GM23338 (cell line): ENCODE data around the gene ETV6. TPM values are rescaled to one million over a fixed set of nuclear protein-coding genes. Genes with fewer than 3 reads are reported as not detected.
A peak's percentile ranks its signal among the peaks of the same experiment; 100 is the strongest.

Experiments
- ATAC-seq: fragments of 200-7000 bp; cut with Tn5 transposase; 3 replicates; pipeline ENCODE4 v1.9.1; 2020
- DNase-seq: peaks from one replicate; pipeline ENCODE4 v3.0.0-alpha.2; 2015; ENCODE audit warnings: low spot score
- H2AFZ ChIP-seq: fragments of 200-600 bp; sonication (generic); 2 replicates; pipeline ENCODE4 v1.8.0; 2016; ENCODE audit warnings: antibody characterized with exemption, mild to moderate bottlenecking, moderate library complexity
- H3F3A ChIP-seq: fragments of 200-600 bp; sonication (generic); replicated peaks from 2 replicates; pipeline ENCODE4 v1.8.0; 2017; ENCODE audit warnings: antibody characterized with exemption, mixed run types, low read depth
- H3K27ac ChIP-seq: fragments of 200-600 bp; sonication (generic); 2 replicates; pipeline ENCODE4 v1.6.1; 2016; ENCODE audit warnings: low read depth
- H3K27me3 ChIP-seq: fragments of 200-600 bp; sonication (generic); 2 replicates; pipeline ENCODE4 v1.8.0; 2016; ENCODE audit warnings: mild to moderate bottlenecking, mixed run types, moderate library complexity; ENCODE audit not compliant: insufficient read depth
- H3K36me3 ChIP-seq: fragments of 200-600 bp; sonication (generic); 2 replicates; pipeline ENCODE4 v1.8.0; 2016; ENCODE audit warnings: mild to moderate bottlenecking; ENCODE audit not compliant: insufficient read depth
- H3K4me1 ChIP-seq: fragments of 200-600 bp; sonication (generic); 2 replicates; pipeline ENCODE4 v1.8.0; 2016; ENCODE audit warnings: mild to moderate bottlenecking, moderate library complexity; ENCODE audit not compliant: insufficient read depth
- H3K4me2 ChIP-seq: fragments of 200-600 bp; sonication (generic); 2 replicates; pipeline ENCODE4 v1.7.1; 2017; ENCODE audit warnings: mixed run types
- H3K4me3 ChIP-seq: fragments of 200-600 bp; sonication (generic); 2 replicates; pipeline ENCODE4 v1.6.1; 2016; ENCODE audit warnings: mixed run types
- H3K79me2 ChIP-seq: fragments of 200-600 bp; sonication (generic); replicated peaks from 2 replicates; pipeline ENCODE4 v1.8.0; 2017; ENCODE audit warnings: mild to moderate bottlenecking; ENCODE audit not compliant: insufficient read depth
- H3K9me2 ChIP-seq: fragments of 200-600 bp; sonication (generic); 2 replicates; pipeline ENCODE4 v1.8.0; 2017; ENCODE audit not compliant: insufficient read depth
- H4K20me1 ChIP-seq: fragments of 200-600 bp; sonication (generic); replicated peaks from 2 replicates; pipeline ENCODE4 v1.8.0; 2017; ENCODE audit warnings: mild to moderate bottlenecking; ENCODE audit not compliant: insufficient read depth
- H3K27ac Mint-ChIP-seq: 2 replicates; pipeline ENCODE4 v1.8.0; 2020; ENCODE audit warnings: inconsistent platforms, mild to moderate bottlenecking, moderate library complexity, mixed read lengths
- H3K27me3 Mint-ChIP-seq: 3 replicates; pipeline ENCODE4 v1.8.0; 2022; ENCODE audit warnings: low read depth, mild to moderate bottlenecking, moderate library complexity, mixed read lengths, inconsistent platforms; ENCODE audit not compliant: insufficient read depth, poor library complexity
- H3K36me3 Mint-ChIP-seq: 3 replicates; pipeline ENCODE4 v1.8.0; 2021; ENCODE audit warnings: low read depth, mild to moderate bottlenecking, inconsistent platforms, moderate library complexity, mixed read lengths
- H3K4me1 Mint-ChIP-seq: 3 replicates; pipeline ENCODE4 v1.8.0; 2020; ENCODE audit warnings: mild to moderate bottlenecking, inconsistent platforms, mixed read lengths
- H3K4me3 Mint-ChIP-seq: 3 replicates; pipeline ENCODE4 v1.8.0; 2021; ENCODE audit warnings: moderate library complexity, mild to moderate bottlenecking, inconsistent platforms, mixed read lengths
- H3K9me3 Mint-ChIP-seq: 3 replicates; pipeline ENCODE4 v1.8.0; 2020; ENCODE audit warnings: moderate library complexity, mild to moderate bottlenecking, inconsistent platforms, mixed read lengths
- CREB1 ChIP-seq: fragments of 250-450 bp; sonication (Bioruptor Pico); IDR thresholded peaks from 2 replicates; pipeline ENCODE4 v1.5.0; 2020; ENCODE audit warnings: low read depth, mild to moderate bottlenecking, moderate library complexity
- EZH2 ChIP-seq: fragments of 200-600 bp; sonication (generic); IDR thresholded peaks from one replicate; pipeline ENCODE4 v1.8.0; 2017; ENCODE audit warnings: antibody characterized with exemption, mild to moderate bottlenecking, low read depth; ENCODE audit not compliant: unreplicated experiment
- EZH2phosphoT487 ChIP-seq: fragments of 200-600 bp; sonication (generic); IDR thresholded peaks from one replicate; pipeline ENCODE4 v1.8.1; 2018; ENCODE audit warnings: antibody characterized with exemption; ENCODE audit not compliant: unreplicated experiment
- JUNB ChIP-seq: IDR thresholded peaks from one replicate; pipeline ENCODE4 v1.6.1; 2016; ENCODE audit warnings: antibody characterized with exemption; ENCODE audit not compliant: unreplicated experiment
- NANOG ChIP-seq: IDR thresholded peaks from 2 replicates; pipeline ENCODE4 v1.6.1; 2016; ENCODE audit warnings: antibody characterized with exemption, borderline replicate concordance
- STAT1 ChIP-seq: IDR thresholded peaks from one replicate; pipeline ENCODE4 v1.6.1; 2016; ENCODE audit warnings: antibody characterized with exemption; ENCODE audit not compliant: unreplicated experiment
- ZNF114 ChIP-seq: fragments of 250-450 bp; sonication (Bioruptor Pico); IDR thresholded peaks from 2 replicates; pipeline ENCODE4 v1.5.0; 2020; ENCODE audit warnings: mild to moderate bottlenecking, moderate library complexity
- polyA plus RNA-seq: library from polyadenylated mRNA; unstranded; fragments of >200 nt; fragmentation: Nextera tagmentation; extraction: Ambion mirVana; gene quantifications from 2 replicates; pipeline ENCODE4 v1.2.1, GENCODE V29; 2016
- total RNA-seq: library from RNA; depleted of rRNA; stranded (reverse); fragments of >200 nt; shearing (Covaris generic); gene quantifications from 2 replicates; pipeline ENCODE4 v1.2.3, GENCODE V29; 2014
- TF ChIP-seq, protein P1 (sequence below): fragments of 250-450 bp; sonication (Bioruptor Pico); IDR thresholded peaks from 2 replicates; pipeline ENCODE4 v1.5.0; 2020; ENCODE audit warnings: mild to moderate bottlenecking, moderate library complexity

The ETV6 gene
- total and polyA plus RNA-seq, 2 experiments from 2014 or later = 7.5 to 15.1 TPM

- TF ChIP-seq, protein P1, sequence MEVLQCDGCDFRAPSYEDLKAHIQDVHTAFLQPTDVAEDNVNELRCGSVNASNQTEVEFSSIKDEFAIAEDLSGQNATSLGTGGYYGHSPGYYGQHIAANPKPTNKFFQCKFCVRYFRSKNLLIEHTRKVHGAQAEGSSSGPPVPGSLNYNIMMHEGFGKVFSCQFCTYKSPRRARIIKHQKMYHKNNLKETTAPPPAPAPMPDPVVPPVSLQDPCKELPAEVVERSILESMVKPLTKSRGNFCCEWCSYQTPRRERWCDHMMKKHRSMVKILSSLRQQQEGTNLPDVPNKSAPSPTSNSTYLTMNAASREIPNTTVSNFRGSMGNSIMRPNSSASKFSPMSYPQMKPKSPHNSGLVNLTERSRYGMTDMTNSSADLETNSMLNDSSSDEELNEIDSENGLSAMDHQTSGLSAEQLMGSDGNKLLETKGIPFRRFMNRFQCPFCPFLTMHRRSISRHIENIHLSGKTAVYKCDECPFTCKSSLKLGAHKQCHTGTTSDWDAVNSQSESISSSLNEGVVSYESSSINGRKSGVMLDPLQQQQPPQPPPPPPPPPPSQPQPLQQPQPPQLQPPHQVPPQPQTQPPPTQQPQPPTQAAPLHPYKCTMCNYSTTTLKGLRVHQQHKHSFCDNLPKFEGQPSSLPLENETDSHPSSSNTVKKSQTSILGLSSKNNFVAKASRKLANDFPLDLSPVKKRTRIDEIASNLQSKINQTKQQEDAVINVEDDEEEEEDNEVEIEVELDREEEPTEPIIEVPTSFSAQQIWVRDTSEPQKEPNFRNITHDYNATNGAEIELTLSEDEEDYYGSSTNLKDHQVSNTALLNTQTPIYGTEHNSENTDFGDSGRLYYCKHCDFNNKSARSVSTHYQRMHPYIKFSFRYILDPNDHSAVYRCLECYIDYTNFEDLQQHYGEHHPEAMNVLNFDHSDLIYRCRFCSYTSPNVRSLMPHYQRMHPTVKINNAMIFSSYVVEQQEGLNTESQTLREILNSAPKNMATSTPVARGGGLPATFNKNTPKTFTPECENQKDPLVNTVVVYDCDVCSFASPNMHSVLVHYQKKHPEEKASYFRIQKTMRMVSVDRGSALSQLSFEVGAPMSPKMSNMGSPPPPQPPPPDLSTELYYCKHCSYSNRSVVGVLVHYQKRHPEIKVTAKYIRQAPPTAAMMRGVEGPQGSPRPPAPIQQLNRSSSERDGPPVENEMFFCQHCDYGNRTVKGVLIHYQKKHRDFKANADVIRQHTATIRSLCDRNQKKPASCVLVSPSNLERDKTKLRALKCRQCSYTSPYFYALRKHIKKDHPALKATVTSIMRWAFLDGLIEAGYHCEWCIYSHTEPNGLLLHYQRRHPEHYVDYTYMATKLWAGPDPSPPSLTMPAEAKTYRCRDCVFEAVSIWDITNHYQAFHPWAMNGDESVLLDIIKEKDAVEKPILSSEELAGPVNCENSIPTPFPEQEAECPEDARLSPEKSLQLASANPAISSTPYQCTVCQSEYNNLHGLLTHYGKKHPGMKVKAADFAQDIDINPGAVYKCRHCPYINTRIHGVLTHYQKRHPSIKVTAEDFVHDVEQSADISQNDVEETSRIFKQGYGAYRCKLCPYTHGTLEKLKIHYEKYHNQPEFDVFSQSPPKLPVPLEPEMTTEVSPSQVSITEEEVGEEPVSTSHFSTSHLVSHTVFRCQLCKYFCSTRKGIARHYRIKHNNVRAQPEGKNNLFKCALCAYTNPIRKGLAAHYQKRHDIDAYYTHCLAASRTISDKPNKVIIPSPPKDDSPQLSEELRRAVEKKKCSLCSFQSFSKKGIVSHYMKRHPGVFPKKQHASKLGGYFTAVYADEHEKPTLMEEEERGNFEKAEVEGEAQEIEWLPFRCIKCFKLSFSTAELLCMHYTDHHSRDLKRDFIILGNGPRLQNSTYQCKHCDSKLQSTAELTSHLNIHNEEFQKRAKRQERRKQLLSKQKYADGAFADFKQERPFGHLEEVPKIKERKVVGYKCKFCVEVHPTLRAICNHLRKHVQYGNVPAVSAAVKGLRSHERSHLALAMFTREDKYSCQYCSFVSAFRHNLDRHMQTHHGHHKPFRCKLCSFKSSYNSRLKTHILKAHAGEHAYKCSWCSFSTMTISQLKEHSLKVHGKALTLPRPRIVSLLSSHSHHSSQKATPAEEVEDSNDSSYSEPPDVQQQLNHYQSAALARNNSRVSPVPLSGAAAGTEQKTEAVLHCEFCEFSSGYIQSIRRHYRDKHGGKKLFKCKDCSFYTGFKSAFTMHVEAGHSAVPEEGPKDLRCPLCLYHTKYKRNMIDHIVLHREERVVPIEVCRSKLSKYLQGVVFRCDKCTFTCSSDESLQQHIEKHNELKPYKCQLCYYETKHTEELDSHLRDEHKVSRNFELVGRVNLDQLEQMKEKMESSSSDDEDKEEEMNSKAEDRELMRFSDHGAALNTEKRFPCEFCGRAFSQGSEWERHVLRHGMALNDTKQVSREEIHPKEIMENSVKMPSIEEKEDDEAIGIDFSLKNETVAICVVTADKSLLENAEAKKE (CRISPR knock-in tag) = no peak
Observed at GRCh38 chr12:11730299-11731041, 81.0 kb downstream of the ETV6 start (continued).

DNA sequence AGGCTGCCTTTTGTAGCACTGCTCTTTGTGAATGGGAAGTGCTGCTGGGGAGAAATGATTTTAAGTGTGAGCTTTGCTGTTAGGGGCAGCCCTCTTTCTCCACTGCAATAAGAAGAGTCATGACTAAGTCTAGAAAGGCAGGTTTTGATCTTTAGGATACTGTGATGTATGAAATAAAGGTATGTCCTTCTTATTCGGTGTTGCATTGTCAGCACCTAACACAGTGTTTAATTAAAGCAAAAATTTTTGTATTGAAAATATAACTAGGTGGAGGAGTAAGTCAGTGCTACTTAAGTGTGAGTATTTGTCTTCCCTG lies 81.5 kb downstream of the ETV6 start:
- H2AFZ ChIP-seq = no peak overlapping the region
- H3K4me3 ChIP-seq = no peak overlapping the region
- H3K4me1 ChIP-seq = 0 out of 2 replicates have a peak, but pooled peaks cover 3% of the 10 kb centered on the region
- peak overlapping the region; percentile 29; the same call in 1 of the 2 replicates for H3K27ac Mint-ChIP-seq
- H3K4me3 Mint-ChIP-seq = no peak overlapping the region
- H3K36me3 ChIP-seq = no peaks in the 10 kb centered on the region
- no peaks in the 10 kb centered on the region for H3K27me3 ChIP-seq
- H3K27ac ChIP-seq = peak overlapping the region; percentile 40; the same call in 1 of the 2 replicates
- no peak for ATAC-seq
- H3K36me3 Mint-ChIP-seq = no peaks in the 10 kb centered on the region
- no peaks in the 10 kb centered on the region for H4K20me1 ChIP-seq
- peaks cover 4% of the 10 kb centered on the region for H3K27me3 Mint-ChIP-seq
- peaks cover 33% of the 10 kb centered on the region for H3K4me1 Mint-ChIP-seq
- H3K4me2 ChIP-seq = no peak overlapping the region
- no peak for TF ChIP-seq EZH2
- TF ChIP-seq CREB1 (CRISPR knock-in tag) = no peak
- TF ChIP-seq NANOG = no peak
- TF ChIP-seq, protein P1 (CRISPR knock-in tag) = no peak
- no peak for TF ChIP-seq ZNF114 (CRISPR knock-in tag)
- no peak for TF ChIP-seq STAT1
- no peak for TF ChIP-seq JUNB
- no peak for TF ChIP-seq EZH2phosphoT487
- H3K9me3 Mint-ChIP-seq = no peaks in the 10 kb centered on the region
- peaks cover 15% of the 10 kb centered on the region; the same call in 1 of the 2 replicates for H3K79me2 ChIP-seq
- DNase-seq = no peak
- no peaks in the 10 kb centered on the region for H3K9me2 ChIP-seq
- H3F3A ChIP-seq = no peaks in the 10 kb centered on the region
